ENCODE data around the gene ANKRD36B. TPM values are rescaled to one million over a fixed set of nuclear protein-coding genes. Genes with fewer than 3 reads are reported as not detected.
A peak's percentile ranks its signal among the peaks of the same experiment; 100 is the strongest.
"Not testable (repeated sequence)": the region's sequence is repeated elsewhere in the genome, so short reads cannot be mapped to it uniquely, and the experiment has no call there.

Gene ANKRD36B
- total RNA-seq, 1 donor from 2014 or later: 42.1 TPM

GRCh38 chr2:97546711-97547110 is 43.0 kb downstream of the ANKRD36B start:
- Mint-ChIP-seq H3K9me3 (no peaks in the 10 kb centered on the region), H3K4me3 (no peak overlapping the region), H3K27ac (no peak overlapping the region), H3K4me1 (ENCODE audit: unreplicated experiment) (no peaks in the 10 kb centered on the region), H3K27me3 (no peaks in the 10 kb centered on the region), H3K36me3 (peaks cover 18% of the 10 kb centered on the region)
- TF ChIP-seq CTCF (conservative IDR thresholded peaks at IDR 0.05): no peak
- no peak for DNase-seq (ENCODE audit: extremely low spot score, unreplicated experiment)

- DNase-seq (ENCODE audit: extremely low spot score, unreplicated experiment); H3K4me3 Mint-ChIP-seq; H3K27ac Mint-ChIP-seq; H3K9me3 Mint-ChIP-seq; H3K27me3 Mint-ChIP-seq; H3K4me1 Mint-ChIP-seq (ENCODE audit: unreplicated experiment): not testable (repeated sequence)
- H3K36me3 Mint-ChIP-seq: peaks cover 18% of the 10 kb centered on the region
These were observed 44.8 kb downstream of the ANKRD36B start for GRCh38 chr2:97544911-97545310.

- not testable (repeated sequence) for H3K4me1 Mint-ChIP-seq (ENCODE audit: unreplicated experiment); H3K27me3 Mint-ChIP-seq; H3K27ac Mint-ChIP-seq; H3K9me3 Mint-ChIP-seq; H3K4me3 Mint-ChIP-seq
- H3K36me3 Mint-ChIP-seq: peaks cover 24% of the 10 kb centered on the region
- DNase-seq (ENCODE audit: extremely low spot score, unreplicated experiment): peak; percentile 52
These were observed 63.8 kb downstream of the ANKRD36B start for GRCh38 chr2:97525904-97526303.

DNA sequence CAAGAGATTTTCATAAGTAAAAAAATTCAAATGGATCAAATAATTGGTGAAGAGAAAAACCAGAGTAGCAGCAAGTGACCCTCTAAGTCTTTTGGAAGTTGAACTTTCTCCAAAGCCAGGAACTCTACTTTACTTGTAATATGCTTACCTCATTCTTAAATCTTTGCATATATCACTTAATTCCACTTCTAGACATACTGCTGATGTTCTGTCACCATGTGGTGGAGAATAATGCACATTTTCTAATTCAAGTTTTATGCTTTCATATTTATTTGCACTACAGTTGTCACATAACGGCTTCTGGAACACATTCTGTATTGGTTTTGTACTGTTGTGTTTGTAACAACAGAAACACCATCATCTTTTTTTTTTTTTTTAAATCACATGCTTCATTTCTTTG is 65.9 kb downstream of the ANKRD36B start:
- not testable (repeated sequence) for H3K4me1 Mint-ChIP-seq (ENCODE audit: unreplicated experiment); H3K27me3 Mint-ChIP-seq; DNase-seq (ENCODE audit: extremely low spot score, unreplicated experiment); H3K27ac Mint-ChIP-seq; H3K9me3 Mint-ChIP-seq; H3K4me3 Mint-ChIP-seq
- peaks cover 19% of the 10 kb centered on the region for H3K36me3 Mint-ChIP-seq

- H3K9me3 Mint-ChIP-seq; H3K27ac Mint-ChIP-seq; H3K4me3 Mint-ChIP-seq; H3K4me1 Mint-ChIP-seq (ENCODE audit: unreplicated experiment); H3K27me3 Mint-ChIP-seq; DNase-seq (ENCODE audit: extremely low spot score, unreplicated experiment): not testable (repeated sequence)
- H3K36me3 Mint-ChIP-seq: peaks cover 17% of the 10 kb centered on the region
These were observed 66.6 kb downstream of the ANKRD36B start for GRCh38 chr2:97522916-97523555.

DNA sequence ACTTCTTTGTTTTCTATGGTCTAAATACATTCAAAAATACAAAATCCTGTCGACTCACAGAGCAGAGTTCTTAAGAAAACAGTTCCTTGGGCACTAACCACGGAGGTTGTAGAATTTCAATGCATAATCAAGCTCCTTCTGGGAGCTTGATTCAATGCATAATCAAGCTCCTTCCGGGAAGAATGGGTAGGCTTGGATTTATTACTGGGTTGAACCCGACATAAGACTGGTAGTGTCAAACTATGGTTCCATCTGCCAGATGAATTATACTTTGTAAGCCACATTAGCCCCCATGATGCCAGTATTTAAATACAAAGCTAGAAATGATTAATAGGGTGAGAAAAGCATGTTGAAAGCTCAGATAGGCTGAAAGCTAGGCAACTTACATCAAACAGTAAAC is 94.0 kb downstream of the ANKRD36B start:
- not testable (repeated sequence) for H3K4me1 Mint-ChIP-seq (ENCODE audit: unreplicated experiment); DNase-seq (ENCODE audit: extremely low spot score, unreplicated experiment); H3K27me3 Mint-ChIP-seq; H3K27ac Mint-ChIP-seq; H3K4me3 Mint-ChIP-seq; H3K9me3 Mint-ChIP-seq; H3K36me3 Mint-ChIP-seq

GRCh38 chr2:97490141-97490540 is 99.5 kb downstream of the ANKRD36B start:
- not testable (repeated sequence) for H3K27ac Mint-ChIP-seq; H3K4me3 Mint-ChIP-seq; H3K4me1 Mint-ChIP-seq (ENCODE audit: unreplicated experiment); H3K27me3 Mint-ChIP-seq; H3K36me3 Mint-ChIP-seq; H3K9me3 Mint-ChIP-seq
- DNase-seq (ENCODE audit: extremely low spot score, unreplicated experiment): peak; percentile 64

Other genes with a start within 250 kb of the ANKRD36B start
- 244 and 332 TPM in 2 replicates for gene COX5B, start 56.2 kb upstream of the ANKRD36B start, total RNA-seq (ENCODE audit: low replicate concordance)
- gene ACTR1B, start 74.2 kb upstream of the ANKRD36B start, total RNA-seq (ENCODE audit: low replicate concordance): 59.5 and 69.0 TPM in 2 replicates
- gene C2orf92, start 79.8 kb upstream of the ANKRD36B start, total RNA-seq (ENCODE audit: low replicate concordance): 9.0 and 11.5 TPM in 2 replicates
- 1.2 and 2.5 TPM in 2 replicates for gene ZAP70, start 123.7 kb upstream of the ANKRD36B start, total RNA-seq (ENCODE audit: low replicate concordance)